HFFc6 (cell line): Measurements from ENCODE around the gene TMSB10. TPM values are rescaled to one million over a fixed set of nuclear protein-coding genes. Genes with fewer than 3 reads are reported as not detected.
A peak's percentile ranks its signal among the peaks of the same experiment; 100 is the strongest.

Experiments used
- DNase-seq: peaks from one replicate; pipeline ENCODE4 v3.0.0-alpha.2; 2018
- H3K27ac Mint-ChIP-seq: 2 replicates; pipeline ENCODE4 v1.8.0; 2020; ENCODE audit warnings: mild to moderate bottlenecking, mixed read lengths
- H3K27me3 Mint-ChIP-seq: 2 replicates; pipeline ENCODE4 v1.8.0; 2021; ENCODE audit warnings: mild to moderate bottlenecking, moderate library complexity, mixed read lengths; ENCODE audit not compliant: insufficient read depth
- H3K36me3 Mint-ChIP-seq: 2 replicates; pipeline ENCODE4 v1.8.0; 2021; ENCODE audit warnings: low read depth, mixed read lengths
- H3K4me1 Mint-ChIP-seq: 2 replicates; pipeline ENCODE4 v1.8.0; 2020; ENCODE audit warnings: low read depth, mixed read lengths
- H3K4me3 Mint-ChIP-seq: 2 replicates; pipeline ENCODE4 v1.8.0; 2020; ENCODE audit warnings: mild to moderate bottlenecking, moderate library complexity, mixed read lengths
- H3K9me3 Mint-ChIP-seq: 2 replicates; pipeline ENCODE4 v1.8.0; 2020; ENCODE audit warnings: mild to moderate bottlenecking, mixed read lengths
- total RNA-seq, 6 experiments: library from RNA; stranded (reverse); fragmentation: NEBNext Ultra II Directional; extraction: Animal tissue kit (Norgen Biotek cat#: 25700); gene quantifications; 2 replicates in 1 of 6; 3 replicates in 5 of 6; pipeline ENCODE4 v1.2.3, GENCODE V29; 2021
- TF ChIP-seq, protein P1 (sequence below): fragments of 200-600 bp; sonication (generic); IDR thresholded peaks from 2 replicates; pipeline ENCODE4 v1.5.0; 2021; ENCODE audit warnings: antibody characterized with exemption, mild to moderate bottlenecking

Gene TMSB10
- total RNA-seq, 6 experiments from 2014 or later: 3,909 to 6,151 (median 5,325) TPM

DNA sequence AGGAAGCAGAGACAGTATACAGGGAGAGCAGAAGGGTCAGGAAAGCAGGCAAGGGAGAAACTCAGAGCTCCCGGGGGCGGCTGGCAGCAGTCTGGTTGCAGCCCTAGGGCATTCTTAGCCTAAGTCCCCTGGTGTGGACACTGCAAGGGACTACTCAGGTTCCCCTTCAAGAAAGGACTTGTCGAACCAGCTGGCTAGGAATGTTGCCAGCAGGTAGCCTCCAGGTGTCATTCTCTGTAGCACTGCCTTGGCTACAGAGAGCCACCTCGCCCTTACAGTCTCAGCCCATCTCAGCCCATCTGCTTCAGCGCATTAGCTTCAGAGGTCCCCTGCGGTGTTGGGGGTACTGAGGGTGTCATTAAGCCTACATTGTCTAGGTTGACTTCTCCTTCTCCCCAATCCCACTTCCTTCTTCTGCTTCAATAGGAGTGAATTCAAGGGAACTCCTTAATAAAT, 11.3 kb upstream of the TMSB10 start:
- H3K9me3 Mint-ChIP-seq: no peaks in the 10 kb centered on the region
- DNase-seq: no peak
- H3K27me3 Mint-ChIP-seq: no peaks in the 10 kb centered on the region
- no peak overlapping the region for H3K4me3 Mint-ChIP-seq
- peaks cover 4% of the 10 kb centered on the region; the same call in 1 of the 2 replicates for H3K36me3 Mint-ChIP-seq
- peak overlapping the region; percentile 96; the same call in 1 of the 2 replicates for H3K27ac Mint-ChIP-seq
- TF ChIP-seq, protein P1, sequence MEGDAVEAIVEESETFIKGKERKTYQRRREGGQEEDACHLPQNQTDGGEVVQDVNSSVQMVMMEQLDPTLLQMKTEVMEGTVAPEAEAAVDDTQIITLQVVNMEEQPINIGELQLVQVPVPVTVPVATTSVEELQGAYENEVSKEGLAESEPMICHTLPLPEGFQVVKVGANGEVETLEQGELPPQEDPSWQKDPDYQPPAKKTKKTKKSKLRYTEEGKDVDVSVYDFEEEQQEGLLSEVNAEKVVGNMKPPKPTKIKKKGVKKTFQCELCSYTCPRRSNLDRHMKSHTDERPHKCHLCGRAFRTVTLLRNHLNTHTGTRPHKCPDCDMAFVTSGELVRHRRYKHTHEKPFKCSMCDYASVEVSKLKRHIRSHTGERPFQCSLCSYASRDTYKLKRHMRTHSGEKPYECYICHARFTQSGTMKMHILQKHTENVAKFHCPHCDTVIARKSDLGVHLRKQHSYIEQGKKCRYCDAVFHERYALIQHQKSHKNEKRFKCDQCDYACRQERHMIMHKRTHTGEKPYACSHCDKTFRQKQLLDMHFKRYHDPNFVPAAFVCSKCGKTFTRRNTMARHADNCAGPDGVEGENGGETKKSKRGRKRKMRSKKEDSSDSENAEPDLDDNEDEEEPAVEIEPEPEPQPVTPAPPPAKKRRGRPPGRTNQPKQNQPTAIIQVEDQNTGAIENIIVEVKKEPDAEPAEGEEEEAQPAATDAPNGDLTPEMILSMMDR: no peak
- peaks cover 60% of the 10 kb centered on the region for H3K4me1 Mint-ChIP-seq

DNA sequence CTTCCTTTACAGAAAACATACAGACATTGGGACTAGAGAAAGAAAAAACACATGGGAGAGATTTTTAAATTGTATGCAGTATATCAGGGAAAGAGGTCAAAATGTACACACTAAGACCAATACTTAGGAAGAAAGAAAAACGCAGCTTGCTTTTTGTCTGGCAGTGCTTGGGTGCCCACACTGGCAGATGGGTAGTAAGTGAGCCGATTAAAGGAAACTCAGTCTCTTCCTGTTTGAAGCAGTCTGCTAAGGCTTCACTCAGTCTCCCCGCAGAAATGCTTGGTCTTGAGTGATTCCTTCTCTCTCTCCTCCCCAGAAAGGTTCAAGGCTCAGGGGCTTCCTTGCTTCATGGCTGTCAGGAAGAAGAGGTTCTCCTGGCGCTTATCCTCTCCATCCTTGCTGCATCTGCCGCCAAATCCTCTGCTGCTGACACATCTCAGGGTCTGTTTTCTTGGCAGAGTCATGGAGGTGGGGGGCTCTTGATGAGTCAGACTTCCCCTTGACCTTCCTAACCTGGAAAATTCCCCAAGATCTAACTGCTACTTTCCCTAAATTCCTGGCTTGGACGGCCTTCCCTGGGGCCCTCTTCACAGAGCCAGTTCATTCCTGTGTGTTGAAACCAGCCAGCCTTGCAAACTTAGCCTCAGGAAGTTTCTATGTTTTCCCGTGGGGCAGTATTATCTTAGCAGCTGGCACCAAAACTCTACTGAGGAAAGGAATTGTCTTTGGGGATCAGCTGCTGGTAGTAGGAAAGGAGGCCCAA, 10.5 kb upstream of the TMSB10 start:
- peaks cover 4% of the 10 kb centered on the region; the same call in 1 of the 2 replicates for H3K36me3 Mint-ChIP-seq
- H3K27me3 Mint-ChIP-seq: no peaks in the 10 kb centered on the region
- H3K4me3 Mint-ChIP-seq: peak overlapping the region; percentile 33; the same call in 1 of the 2 replicates
- no peaks in the 10 kb centered on the region for H3K9me3 Mint-ChIP-seq
- peak overlapping the region; percentile 96 for H3K27ac Mint-ChIP-seq
- peaks cover 58% of the 10 kb centered on the region for H3K4me1 Mint-ChIP-seq
- DNase-seq: peak; percentile 37
- TF ChIP-seq, protein P1: no peak

DNA sequence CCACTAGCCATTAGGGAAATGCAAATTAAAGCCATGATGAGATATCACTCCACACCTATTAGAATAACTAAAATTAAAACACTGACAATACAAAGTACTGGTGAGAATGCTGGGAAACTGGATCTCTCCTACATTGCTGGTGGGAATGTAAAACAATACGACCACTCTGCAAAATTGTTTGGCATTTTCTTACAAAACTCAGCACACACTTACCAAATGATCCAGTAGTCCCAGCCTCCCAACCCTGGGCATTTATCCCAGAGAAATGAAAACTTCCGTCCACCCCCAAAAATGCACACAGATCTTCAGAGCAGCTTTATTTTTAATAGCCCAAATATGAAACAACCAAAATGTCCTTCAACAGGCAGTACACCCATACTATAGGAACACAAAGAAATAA, 8.9 kb upstream of the TMSB10 start:
- H3K4me1 Mint-ChIP-seq: peaks cover 69% of the 10 kb centered on the region
- no peak for DNase-seq
- no peaks in the 10 kb centered on the region for H3K27me3 Mint-ChIP-seq
- TF ChIP-seq, protein P1: no peak
- peaks cover 14% of the 10 kb centered on the region for H3K36me3 Mint-ChIP-seq
- H3K9me3 Mint-ChIP-seq: peaks cover 6% of the 10 kb centered on the region; the same call in 1 of the 2 replicates
- peak overlapping the region; percentile 96 for H3K27ac Mint-ChIP-seq
- 0 out of 2 replicates have a peak overlapping the region, but pooled peaks have one; percentile 0 for H3K4me3 Mint-ChIP-seq

DNA sequence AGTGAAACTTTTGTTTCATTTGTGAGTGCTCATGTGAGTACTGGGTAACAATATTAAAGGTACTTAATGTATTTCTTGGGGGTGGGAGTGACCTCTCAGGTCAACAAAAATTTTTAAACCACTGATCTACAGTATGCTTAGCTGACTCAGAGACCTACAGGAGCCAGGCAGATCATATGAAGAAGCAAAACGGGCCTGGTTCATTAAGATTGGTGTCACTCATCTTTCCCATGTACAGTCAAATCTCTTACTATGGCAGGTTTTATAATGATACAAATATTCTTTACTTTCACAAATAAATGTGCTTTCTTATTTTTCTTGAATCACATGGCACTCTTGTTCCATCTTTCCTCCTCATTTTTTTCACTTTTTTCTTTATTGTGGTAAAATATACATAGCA, 7.7 kb upstream of the TMSB10 start:
- TF ChIP-seq, protein P1: no peak
- DNase-seq: no peak
- Mint-ChIP-seq H3K27ac (peak overlapping the region; percentile 96), H3K36me3 (peaks cover 17% of the 10 kb centered on the region), H3K4me1 (peaks cover 81% of the 10 kb centered on the region), H3K27me3 (no peaks in the 10 kb centered on the region), H3K4me3 (peak overlapping the region; percentile 74), H3K9me3 (peaks cover 7% of the 10 kb centered on the region; the same call in 1 of the 2 replicates)

DNA sequence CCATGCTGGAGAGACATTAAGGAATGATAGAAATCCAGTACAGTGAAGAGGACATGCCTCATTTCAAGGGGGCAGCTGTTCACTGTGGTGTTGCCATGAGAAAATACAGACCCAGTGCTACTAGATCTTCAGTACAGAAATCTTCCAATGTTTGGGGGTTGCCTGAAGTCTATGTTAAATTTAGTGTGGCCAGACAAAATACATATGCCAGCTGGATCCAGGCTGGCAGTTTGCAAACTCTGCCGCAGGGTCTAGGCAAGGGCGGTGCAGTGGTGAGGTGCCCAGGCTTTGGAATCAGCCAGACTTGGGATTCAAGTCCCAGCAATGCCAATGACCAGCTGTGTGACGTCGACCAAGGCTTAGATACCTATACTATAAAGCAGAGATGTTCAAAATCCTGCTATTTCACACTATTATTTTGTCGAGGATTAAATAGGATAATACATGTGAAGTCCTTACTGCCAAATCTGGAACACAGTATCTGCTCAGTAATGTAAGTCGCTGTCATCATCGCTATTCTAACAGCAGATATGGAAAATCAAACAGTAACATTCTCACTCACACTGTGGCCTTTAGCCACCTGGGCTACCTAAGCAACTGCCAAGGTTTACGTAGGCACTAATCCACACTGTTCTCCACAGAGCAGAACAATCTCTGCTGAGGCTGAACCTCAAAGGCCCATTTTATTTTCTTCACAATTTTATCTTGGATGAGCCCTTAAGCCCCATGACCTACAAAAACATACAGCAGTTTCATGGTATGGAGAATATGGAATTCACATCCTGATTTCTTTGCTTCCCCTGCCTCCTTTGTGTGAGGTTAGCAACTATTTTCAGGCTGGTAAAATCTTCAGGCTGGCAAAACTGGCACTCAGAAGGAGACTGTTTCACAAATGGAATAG, 5.9 kb upstream of the TMSB10 start:
- Mint-ChIP-seq H3K27me3 (no peaks in the 10 kb centered on the region), H3K27ac (peak overlapping the region; percentile 96), H3K4me3 (no peak overlapping the region), H3K36me3 (peaks cover 17% of the 10 kb centered on the region), H3K4me1 (peaks cover 80% of the 10 kb centered on the region), H3K9me3 (peaks cover 7% of the 10 kb centered on the region; the same call in 1 of the 2 replicates)
- no peak for DNase-seq
- TF ChIP-seq, protein P1: no peak
